ENCODE data around the gene IRS2.

The IRS2 gene

DNA sequence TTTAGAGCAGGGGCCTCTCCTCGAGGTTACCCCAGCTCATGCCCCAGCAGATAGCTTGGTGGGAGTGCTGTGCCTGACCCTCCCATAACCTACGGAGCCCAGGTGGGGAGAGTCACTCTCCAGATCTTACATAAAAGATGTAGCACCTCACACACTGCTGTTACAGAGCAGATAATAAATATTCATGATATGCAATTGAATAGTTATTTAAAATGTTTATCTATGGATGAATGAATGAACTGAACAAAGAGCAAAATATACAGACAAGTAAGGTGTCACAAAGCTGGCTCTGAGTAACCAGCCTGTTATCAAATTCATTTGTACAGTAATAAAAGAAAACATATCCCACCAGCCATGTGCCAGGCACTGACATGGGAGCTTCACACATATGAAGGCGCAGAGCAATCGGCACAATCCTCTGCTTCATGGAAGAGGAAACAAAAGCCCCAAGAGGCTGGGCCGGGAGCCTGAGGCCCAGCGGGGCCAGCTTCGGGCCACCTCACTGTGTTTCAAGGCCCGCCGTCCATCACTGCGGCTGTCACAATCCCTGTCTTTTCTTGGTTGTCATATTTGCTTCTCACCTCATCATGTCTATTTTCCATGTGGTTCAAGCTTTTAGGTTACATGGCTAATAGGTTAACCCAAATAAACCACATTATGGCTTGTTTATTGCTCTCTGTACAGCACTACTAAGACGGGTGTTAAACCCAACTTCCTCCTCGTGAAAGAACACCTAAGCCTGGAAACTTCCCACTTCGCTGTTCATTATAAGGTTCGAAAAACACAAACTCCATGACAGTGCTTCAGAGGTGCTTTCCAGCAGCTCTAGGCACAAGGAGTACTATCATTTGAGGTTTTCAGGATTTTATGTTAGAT is 78.4 kb downstream of the IRS2 start:
- Histone ChIP-seq H3K27ac (no peak overlapping the region), H2AFZ (ENCODE audit: low read depth) (no peak overlapping the region), H3K79me2 (ENCODE audit: insufficient read depth, low read depth) (no peaks in the 10 kb centered on the region), H3K27me3 (ENCODE audit: insufficient read depth, low read depth) (no peaks in the 10 kb centered on the region), H3K4me3 (IDR thresholded peaks at IDR 0.05; ENCODE audit: insufficient read depth, low read depth, low read length) (no peak overlapping the region), H4K20me1 (ENCODE audit: insufficient read depth) (no peaks in the 10 kb centered on the region), H3K36me3 (ENCODE audit: insufficient read depth) (no peaks in the 10 kb centered on the region), H3K4me1 (ENCODE audit: low read depth, poor library complexity, severe bottlenecking) (no peaks in the 10 kb centered on the region), H3K9ac (no peak overlapping the region), H3K4me2 (no peak overlapping the region)
- TF ChIP-seq, protein P1, sequence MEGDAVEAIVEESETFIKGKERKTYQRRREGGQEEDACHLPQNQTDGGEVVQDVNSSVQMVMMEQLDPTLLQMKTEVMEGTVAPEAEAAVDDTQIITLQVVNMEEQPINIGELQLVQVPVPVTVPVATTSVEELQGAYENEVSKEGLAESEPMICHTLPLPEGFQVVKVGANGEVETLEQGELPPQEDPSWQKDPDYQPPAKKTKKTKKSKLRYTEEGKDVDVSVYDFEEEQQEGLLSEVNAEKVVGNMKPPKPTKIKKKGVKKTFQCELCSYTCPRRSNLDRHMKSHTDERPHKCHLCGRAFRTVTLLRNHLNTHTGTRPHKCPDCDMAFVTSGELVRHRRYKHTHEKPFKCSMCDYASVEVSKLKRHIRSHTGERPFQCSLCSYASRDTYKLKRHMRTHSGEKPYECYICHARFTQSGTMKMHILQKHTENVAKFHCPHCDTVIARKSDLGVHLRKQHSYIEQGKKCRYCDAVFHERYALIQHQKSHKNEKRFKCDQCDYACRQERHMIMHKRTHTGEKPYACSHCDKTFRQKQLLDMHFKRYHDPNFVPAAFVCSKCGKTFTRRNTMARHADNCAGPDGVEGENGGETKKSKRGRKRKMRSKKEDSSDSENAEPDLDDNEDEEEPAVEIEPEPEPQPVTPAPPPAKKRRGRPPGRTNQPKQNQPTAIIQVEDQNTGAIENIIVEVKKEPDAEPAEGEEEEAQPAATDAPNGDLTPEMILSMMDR (conservative IDR thresholded peaks at IDR 0.05; ENCODE audit: low read depth, low read length) = no peak

DNA sequence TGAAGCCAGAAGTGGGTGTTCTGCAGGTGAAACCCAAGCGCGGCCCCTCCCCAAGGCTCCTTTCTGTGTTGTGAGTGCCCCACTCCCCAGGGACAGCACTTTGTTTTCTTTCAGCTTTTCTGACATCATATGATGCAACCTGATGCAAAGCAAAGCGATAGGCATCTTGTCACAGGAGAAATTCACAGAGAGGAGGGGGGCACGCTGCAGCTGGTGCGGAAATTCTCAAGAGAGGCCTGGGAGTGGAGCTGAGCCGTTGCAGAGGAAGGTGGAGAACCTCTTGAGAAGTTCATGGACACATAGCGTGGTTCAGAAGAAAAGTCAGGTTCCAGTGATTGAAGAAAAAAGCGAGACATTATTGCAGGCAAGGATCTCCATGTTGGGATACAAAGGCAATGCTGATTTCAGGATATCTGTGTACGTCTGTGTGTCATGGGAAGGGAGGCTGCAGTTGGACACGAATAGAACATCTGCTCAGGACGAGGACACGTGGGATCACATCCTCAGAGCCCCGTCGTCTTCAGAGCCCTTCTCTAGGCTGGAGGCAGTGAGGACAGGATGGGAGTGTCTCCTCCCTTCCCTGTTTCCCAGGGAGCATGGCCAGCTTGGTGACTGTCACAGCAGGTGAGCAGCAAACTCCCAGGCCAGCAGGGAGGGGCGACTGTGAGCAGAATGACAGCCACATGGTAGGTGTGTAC is 79.2 kb downstream of the IRS2 start:
- no peak overlapping the region for H3K4me2 ChIP-seq
- no peaks in the 10 kb centered on the region for H3K27me3 ChIP-seq (ENCODE audit: insufficient read depth, low read depth)
- H2AFZ ChIP-seq (ENCODE audit: low read depth) = no peak overlapping the region
- no peaks in the 10 kb centered on the region for H3K36me3 ChIP-seq (ENCODE audit: insufficient read depth)
- TF ChIP-seq, protein P1 (conservative IDR thresholded peaks at IDR 0.05; ENCODE audit: low read depth, low read length) = no peak
- no peak overlapping the region for H3K4me3 ChIP-seq (IDR thresholded peaks at IDR 0.05; ENCODE audit: insufficient read depth, low read depth, low read length)
- no peaks in the 10 kb centered on the region for H4K20me1 ChIP-seq (ENCODE audit: insufficient read depth)
- no peaks in the 10 kb centered on the region for H3K79me2 ChIP-seq (ENCODE audit: insufficient read depth, low read depth)
- H3K9ac ChIP-seq = no peak overlapping the region
- H3K27ac ChIP-seq = no peak overlapping the region
- no peaks in the 10 kb centered on the region for H3K4me1 ChIP-seq (ENCODE audit: low read depth, poor library complexity, severe bottlenecking)

DNA sequence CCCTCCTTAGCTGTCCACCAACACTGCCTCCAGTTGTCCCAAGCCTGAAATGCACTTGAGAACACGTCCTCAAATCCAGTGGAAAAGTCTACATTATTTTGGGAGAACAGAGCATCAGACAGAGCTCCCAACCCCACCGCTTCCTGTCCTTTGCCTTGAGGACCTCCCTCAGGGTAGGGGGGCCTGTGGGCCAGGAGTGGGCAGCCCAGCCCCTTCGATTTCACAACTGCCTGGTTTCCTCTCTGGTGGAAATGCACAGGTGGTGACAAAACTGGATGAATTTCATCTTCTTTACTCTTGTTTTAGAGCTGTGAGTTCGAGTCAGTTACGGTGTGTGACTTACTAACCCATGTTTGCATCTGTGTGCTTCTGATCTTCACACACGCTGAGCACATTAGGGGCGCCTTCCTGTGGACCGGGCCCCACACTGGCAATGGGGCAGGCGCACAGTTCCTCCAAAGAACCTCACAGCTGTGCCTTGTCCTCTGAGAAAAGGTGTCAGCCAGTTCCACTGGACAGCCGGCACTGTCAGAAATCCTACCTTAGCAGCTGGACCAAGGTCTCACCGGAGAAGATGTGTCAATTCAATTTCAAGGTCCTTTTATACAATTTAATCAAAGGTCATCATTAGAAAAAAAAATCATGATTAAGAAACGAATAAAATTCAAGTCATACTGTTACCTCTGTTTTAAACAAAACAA is 80.2 kb downstream of the IRS2 start:
- no peaks in the 10 kb centered on the region for H3K27me3 ChIP-seq (ENCODE audit: insufficient read depth, low read depth)
- H3K27ac ChIP-seq = no peak overlapping the region
- no peak overlapping the region for H2AFZ ChIP-seq (ENCODE audit: low read depth)
- TF ChIP-seq, protein P1 (conservative IDR thresholded peaks at IDR 0.05; ENCODE audit: low read depth, low read length) = no peak
- H3K4me2 ChIP-seq = no peak overlapping the region
- H3K9ac ChIP-seq = no peak overlapping the region
- no peaks in the 10 kb centered on the region for H3K4me1 ChIP-seq (ENCODE audit: low read depth, poor library complexity, severe bottlenecking)
- no peaks in the 10 kb centered on the region for H3K79me2 ChIP-seq (ENCODE audit: insufficient read depth, low read depth)
- no peaks in the 10 kb centered on the region for H4K20me1 ChIP-seq (ENCODE audit: insufficient read depth)
- no peaks in the 10 kb centered on the region for H3K36me3 ChIP-seq (ENCODE audit: insufficient read depth)
- no peak overlapping the region for H3K4me3 ChIP-seq (IDR thresholded peaks at IDR 0.05; ENCODE audit: insufficient read depth, low read depth, low read length)

DNA sequence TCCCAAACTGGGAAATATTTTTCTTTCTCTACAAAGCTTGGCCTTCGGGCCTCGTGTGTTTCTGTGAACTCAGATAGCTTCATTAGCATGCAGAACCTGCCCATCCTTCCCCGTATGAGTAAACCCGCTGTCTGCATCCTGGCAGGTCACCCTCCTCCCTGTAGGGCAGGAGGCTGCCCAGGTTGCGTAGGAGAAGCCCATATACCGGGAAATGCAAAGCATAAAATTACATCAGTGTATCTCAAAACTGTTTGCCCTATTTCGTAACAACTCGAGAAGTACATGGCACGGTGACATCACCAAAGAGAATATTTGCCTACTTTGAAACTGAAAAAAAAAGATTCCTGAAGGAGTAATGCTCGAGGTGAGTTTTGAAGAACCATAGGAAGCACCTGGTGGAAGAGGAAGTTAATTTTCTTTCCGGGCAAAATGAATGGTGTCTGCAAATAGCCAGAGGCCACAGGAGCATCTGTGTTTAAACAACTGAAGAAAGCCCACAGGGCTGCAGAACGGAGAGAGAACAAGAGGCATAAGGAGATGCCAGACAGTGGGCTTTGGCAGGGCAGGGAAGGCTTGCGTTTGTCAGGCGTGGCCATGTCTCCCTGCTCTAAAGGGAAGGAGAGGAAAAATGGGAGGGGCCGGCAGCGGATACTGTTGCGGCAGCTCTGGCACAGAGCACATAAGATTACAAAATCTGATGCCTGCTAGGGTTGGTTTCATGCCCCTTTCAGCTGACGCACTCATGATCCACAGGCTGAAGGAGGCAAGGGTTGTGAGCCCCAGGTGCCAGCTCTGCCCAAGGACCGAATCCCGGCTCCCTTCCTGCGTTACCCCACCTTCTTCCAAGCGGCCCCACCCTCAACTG is 81.4 kb downstream of the IRS2 start:
- no peaks in the 10 kb centered on the region for H3K4me1 ChIP-seq (ENCODE audit: low read depth, poor library complexity, severe bottlenecking)
- H3K4me3 ChIP-seq (IDR thresholded peaks at IDR 0.05; ENCODE audit: insufficient read depth, low read depth, low read length) = no peak overlapping the region
- no peaks in the 10 kb centered on the region for H4K20me1 ChIP-seq (ENCODE audit: insufficient read depth)
- no peaks in the 10 kb centered on the region for H3K27me3 ChIP-seq (ENCODE audit: insufficient read depth, low read depth)
- H3K4me2 ChIP-seq = no peak overlapping the region
- no peak overlapping the region for H3K27ac ChIP-seq
- no peaks in the 10 kb centered on the region for H3K79me2 ChIP-seq (ENCODE audit: insufficient read depth, low read depth)
- no peak overlapping the region for H3K9ac ChIP-seq
- TF ChIP-seq, protein P1 (conservative IDR thresholded peaks at IDR 0.05; ENCODE audit: low read depth, low read length) = no peak
- no peak overlapping the region for H2AFZ ChIP-seq (ENCODE audit: low read depth)
- no peaks in the 10 kb centered on the region for H3K36me3 ChIP-seq (ENCODE audit: insufficient read depth)

Measured in KMS-11 (cell line).